Right hindlimb (tissue), 1 donor: ENCODE results near the gene GARNL3.

ENCODE experiments used
- DNase-seq: peaks from one replicate; pipeline ENCODE4 v3.0.0-alpha.2; 2018

Gene GARNL3, protein sequence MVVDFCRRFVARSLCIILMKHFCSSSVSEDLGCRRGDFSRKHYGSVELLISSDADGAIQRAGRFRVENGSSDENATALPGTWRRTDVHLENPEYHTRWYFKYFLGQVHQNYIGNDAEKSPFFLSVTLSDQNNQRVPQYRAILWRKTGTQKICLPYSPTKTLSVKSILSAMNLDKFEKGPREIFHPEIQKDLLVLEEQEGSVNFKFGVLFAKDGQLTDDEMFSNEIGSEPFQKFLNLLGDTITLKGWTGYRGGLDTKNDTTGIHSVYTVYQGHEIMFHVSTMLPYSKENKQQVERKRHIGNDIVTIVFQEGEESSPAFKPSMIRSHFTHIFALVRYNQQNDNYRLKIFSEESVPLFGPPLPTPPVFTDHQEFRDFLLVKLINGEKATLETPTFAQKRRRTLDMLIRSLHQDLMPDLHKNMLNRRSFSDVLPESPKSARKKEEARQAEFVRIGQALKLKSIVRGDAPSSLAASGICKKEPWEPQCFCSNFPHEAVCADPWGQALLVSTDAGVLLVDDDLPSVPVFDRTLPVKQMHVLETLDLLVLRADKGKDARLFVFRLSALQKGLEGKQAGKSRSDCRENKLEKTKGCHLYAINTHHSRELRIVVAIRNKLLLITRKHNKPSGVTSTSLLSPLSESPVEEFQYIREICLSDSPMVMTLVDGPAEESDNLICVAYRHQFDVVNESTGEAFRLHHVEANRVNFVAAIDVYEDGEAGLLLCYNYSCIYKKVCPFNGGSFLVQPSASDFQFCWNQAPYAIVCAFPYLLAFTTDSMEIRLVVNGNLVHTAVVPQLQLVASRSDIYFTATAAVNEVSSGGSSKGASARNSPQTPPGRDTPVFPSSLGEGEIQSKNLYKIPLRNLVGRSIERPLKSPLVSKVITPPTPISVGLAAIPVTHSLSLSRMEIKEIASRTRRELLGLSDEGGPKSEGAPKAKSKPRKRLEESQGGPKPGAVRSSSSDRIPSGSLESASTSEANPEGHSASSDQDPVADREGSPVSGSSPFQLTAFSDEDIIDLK

GRCh38 chr9:127264462-127265219, at the start of gene GARNL3:
Gene GARNL3 (plus strand): TSS chr9:127264774. CDS start chr9:127264878, 104 bp downstream.
- no peak for DNase-seq

DNA sequence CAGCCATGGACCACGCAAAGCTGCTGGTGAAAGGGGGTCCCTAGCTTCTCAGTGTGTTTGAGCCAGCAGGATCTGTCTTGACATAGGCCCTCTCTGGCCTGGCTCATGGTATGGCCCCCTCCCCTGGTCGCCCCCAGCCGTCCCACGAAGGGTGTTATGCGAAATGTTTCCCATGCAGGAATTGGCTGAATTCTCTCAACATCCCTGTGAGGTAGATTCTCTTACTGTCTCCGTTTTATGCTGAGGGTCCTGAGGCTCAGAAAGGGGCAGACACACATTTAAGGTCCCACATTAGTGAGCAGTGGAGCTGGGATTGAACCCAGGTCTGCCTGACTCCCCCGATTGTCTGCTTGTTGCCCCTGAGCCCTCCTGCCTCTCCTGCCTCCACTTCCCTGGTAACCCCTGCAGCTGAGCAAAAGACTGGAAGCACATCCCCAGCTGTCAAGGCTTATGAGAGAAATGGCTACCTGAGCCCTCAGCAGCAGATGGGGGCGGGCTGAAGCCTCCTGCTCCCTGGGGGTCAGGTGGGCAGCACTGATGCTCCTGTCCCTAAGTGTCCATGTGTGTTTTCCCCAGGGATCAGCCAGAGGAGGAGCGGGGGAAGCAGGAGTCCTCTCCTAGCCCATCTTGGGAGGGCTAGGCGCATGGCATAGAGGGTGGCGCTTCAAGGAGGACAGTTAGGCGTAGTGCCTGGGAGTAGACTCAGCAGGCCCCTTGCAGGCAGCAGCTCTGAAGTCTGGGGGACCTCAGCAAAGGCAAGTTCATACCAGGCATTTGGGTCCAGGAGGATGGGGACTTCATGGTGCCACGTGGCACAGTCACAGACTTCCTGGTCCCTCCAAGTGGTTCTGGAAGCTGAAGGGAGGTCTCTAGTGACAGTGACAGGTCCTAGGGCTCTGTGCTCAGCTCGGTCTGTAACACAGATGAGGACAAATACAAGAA, 49.0 kb upstream of the GARNL3 start:
- no peak for DNase-seq

- no peak for DNase-seq
Observed at GRCh38 chr9:127216210-127216887, 48.2 kb upstream of the GARNL3 start.

DNA sequence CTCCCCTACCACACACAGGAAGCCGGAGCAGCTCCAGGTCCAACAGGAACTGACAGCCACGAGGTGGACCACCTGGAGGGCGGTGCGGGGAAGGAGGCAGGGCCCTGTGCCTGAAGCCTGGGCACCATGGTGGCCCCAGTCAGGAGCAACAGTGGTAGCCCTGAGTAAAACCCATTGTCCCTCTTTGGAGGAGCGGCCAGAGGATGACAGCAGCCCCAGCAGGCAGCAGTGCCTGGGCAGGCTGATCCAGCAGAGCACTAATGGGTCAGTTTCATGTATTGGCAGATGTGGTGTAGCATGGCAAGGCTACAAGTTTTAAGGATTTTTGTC, 47.7 kb upstream of the GARNL3 start:
- DNase-seq = no peak

DNA sequence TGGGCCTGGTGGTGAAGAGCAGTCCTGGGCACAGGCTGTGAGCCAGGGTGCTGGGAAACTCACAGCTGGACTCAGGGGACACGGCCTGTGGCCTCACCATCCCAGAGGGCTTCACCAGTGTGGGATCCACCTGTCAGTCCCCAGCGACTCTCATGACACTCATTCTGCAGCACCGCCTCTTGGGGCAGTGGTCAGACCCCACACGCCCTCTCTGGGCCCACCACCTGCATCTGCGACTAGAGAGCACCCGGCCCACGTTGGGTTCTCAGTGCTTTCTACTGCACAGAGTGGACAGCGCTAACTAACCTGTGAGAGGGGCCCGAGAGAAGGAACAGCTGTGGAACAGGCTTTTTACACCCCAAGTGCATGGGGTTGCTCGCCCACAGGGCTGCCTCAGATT, 45.8 kb upstream of the GARNL3 start:
- no peak for DNase-seq

DNA sequence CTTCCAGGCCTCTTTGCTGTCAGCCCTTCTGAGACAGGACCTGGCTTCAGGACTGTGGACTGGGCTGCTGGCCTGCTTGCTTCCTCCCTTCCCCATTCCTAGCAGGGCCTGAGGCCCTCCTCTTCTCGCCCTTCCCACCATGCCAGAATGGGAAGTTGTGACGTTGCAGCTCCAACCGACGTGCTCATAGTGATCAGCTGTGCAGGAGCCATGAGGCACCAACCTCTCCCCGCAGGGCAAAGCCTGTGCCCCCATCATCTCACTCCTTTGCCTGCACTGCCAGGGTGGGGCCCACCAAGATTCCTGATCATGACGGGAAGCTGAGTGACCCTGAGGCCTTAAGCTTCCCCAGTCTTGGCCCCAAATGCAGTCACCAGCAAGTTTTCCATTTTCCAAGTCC, 45.1 kb upstream of the GARNL3 start:
- no peak for DNase-seq

DNA sequence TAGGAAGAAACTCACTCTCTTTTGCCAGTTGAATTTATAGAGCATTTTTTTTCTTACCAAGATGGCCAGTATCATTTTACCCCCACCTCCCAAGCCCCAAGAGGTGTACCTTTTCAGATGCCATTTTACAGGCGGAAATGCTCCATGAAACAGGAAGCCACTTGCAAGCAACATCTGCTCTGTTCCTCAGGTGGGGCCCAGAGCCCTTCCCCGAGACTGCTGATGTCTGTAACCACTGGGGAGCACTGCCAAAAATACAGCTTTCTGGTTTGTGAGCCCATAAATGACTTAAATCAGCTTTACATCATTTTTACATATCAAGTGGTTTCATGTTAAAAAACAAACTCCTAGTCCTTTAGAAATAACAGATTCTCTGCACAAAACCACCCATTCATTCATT, 42.9 kb upstream of the GARNL3 start:
- no peak for DNase-seq

DNA sequence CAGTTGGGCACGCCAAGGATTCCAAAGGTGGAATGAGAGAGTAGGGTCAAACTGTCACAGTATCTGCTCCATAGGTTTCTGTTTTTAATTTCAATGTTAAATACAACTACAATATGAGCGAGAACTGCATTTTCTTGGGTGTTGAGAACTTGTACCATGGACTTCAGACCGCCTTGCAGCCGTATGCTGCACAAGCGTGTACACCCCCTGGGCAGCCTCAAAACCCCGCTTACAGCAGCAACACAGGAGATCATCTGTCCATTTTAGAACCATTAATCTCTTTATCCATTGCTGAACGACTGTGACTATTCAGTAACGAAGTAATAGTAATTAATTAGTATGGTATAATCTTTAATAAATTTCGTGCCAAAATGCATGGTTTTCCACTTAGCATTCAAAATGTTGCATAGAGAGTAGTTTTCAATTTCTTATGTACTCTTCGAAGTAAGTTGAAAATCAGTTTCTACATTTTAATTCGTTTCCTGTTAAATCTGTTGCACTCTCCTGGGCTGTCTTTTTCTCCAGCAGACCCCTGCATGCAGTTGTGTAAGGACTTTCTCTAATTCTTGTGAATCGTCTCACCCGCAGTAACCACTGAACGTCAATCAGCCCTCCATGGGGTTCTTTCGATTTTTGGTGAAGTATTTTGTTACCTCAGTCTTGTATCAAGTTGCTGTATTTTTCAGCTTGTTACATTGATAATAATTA, 42.0 kb upstream of the GARNL3 start:
- no peak for DNase-seq

- DNase-seq = no peak
Observed at GRCh38 chr9:127223266-127223665, 41.3 kb upstream of the GARNL3 start.

GRCh38 chr9:127223810-127224177, 40.8 kb upstream of the GARNL3 start:
- no peak for DNase-seq

GRCh38 chr9:127224178-127224882, 40.2 kb upstream of the GARNL3 start:
- DNase-seq = peak; percentile 93

GRCh38 chr9:127224883-127225739, 39.5 kb upstream of the GARNL3 start:
- DNase-seq = peak; percentile 99

DNA sequence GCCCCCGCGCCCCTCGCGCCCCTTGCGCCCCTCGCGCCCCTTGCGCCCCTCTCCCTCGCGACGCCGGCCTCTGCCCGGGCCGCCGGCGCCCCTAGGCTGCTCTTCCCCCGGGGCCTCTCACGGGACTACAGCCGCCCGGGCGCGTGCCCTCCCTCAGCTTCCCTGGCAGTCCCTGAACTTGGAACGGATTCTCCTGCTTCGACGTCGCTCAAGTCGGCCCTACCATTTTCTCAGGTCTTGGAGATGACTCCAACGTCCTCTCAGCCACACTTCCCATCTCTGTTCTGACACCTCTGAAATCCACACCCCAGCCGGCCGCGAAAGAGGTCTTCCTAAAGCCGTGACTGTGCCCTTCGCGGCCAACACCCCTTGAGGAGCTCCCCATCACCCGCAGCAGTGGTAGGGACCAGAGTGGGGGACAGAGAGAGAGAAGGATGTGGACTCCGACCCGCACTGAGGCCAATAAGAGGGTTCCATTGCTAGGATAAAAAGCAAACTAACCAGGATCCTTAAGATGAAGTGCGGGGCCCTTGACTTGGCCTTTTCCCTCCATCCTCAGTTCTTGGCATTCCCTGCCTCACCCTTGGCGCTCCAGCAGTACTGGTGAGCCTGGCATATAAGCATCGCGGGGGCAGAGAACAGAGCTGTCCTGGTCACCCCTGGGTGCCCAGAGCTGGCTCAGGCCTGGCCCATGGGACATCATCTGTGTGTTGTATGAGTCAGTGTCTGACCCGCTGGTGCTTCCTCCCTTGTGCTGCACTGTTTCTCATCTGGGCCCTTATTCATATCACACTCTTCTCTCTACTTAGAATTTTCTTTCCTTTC, 38.6 kb upstream of the GARNL3 start:
- no peak for DNase-seq

- DNase-seq = no peak
Observed at GRCh38 chr9:127229691-127230417, 34.7 kb upstream of the GARNL3 start.

GRCh38 chr9:127231666-127232065, 32.9 kb upstream of the GARNL3 start:
- no peak for DNase-seq

DNA sequence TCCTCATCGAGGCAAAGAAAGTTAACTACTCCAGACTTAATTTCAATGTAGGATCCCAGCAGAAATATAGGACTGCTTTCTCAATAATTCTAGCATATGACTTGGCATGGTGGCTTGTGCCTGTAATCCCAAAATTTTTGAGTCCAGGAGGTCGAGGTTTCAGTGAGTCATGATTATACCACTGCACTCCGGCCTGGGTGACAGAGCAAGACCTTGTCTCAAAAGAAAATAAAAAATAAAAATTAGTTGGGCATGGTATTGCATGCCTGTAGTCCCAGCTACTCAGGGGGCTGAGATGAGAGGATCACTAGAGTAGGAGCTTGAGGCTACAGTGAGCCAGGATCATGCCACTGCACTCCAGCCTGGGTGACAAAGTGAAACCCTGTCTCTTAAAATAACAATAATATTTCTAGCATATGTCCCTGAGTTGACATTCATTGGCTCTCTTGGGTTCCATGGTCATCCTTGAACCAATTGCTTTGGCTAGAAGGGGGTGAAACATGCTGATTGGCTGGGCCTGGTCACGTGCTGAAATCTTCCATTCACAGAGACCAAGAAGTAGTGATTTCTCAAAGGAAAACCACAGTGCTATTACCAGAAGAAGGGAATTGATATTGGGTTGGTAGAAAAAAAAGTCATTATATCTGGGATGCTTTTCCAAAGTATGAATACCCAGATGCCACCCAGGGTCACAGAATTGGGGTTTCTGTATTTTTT, 31.6 kb upstream of the GARNL3 start:
- no peak for DNase-seq

DNA sequence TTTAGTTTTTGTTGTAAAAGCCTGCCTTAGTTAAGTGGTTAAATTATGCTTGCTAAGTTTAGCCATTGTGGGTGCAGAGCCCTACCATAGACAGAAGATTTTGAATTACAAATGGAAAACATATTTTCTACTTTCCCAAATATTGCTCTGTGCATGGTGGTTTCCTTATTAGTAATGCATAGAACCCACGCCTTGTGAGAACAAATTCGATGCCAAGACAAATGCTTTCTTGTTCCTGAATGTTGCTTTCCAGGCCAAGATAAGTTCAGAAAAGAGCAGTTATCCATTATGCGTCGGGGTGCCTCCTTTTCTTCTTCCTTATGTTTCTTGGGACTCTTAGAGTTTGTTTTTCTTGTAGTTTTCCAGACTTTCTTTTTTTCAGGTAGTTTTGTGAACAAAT, 31.0 kb upstream of the GARNL3 start:
- no peak for DNase-seq
